ENCODE data around the gene VARS1.

DNA sequence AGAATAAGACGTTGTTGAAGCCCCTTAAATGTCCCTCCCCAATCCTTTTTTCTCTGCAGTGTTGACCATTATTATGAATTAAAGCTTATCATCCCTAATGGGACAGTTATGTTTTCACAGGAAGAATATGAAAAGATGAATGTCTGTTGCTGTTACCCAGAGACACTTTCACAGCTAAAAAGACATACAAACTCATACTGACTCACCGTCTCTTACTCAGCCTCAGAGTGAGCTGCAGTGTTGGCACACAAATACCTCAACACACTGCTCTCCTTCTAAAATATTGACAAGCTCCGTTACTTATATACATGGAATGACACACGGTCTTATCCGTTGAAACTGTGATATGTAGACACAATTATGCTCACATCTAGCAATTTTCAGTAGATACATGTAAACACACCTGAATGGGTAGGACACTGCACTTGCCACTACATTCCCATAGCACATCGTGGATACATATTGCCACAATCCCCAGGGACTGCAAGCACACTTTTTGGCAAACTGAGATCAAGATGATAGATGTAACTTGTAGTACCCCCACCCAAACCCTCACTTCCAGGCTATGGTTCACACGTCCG lies 42.7 kb downstream of the VARS1 start:
- no peak for TF ChIP-seq POLR2A (IDR thresholded peaks at IDR 0.05; ENCODE audit: control extremely low read depth in 1 of 2, low read depth in 2 of 2, low read length in 2 of 2)
- no peak for TF ChIP-seq RFX5 (IDR thresholded peaks at IDR 0.05; ENCODE audit: borderline replicate concordance, low read depth, low read length)
- no peak for TF ChIP-seq SP1 (IDR thresholded peaks at IDR 0.05; ENCODE audit: low read depth, low read length)
- no peak for TF ChIP-seq CTCF (IDR thresholded peaks at IDR 0.05; ENCODE audit: control extremely low read depth in 1 of 3, insufficient read depth in 1 of 3, low read depth in 1 of 3, low read length in 3 of 3)
